NCI-H446 (cell line): Measurements from ENCODE around the gene NXF2B.
"Not testable (repeated sequence)": the region's sequence is repeated elsewhere in the genome, so short reads cannot be mapped to it uniquely, and the experiment has no call there.

Source experiments
- DNase-seq, 2 experiments: peaks; one replicate each; lab custom pipeline; 2025; lab: John Stamatoyannopoulos, UW

The NXF2B gene, protein sequence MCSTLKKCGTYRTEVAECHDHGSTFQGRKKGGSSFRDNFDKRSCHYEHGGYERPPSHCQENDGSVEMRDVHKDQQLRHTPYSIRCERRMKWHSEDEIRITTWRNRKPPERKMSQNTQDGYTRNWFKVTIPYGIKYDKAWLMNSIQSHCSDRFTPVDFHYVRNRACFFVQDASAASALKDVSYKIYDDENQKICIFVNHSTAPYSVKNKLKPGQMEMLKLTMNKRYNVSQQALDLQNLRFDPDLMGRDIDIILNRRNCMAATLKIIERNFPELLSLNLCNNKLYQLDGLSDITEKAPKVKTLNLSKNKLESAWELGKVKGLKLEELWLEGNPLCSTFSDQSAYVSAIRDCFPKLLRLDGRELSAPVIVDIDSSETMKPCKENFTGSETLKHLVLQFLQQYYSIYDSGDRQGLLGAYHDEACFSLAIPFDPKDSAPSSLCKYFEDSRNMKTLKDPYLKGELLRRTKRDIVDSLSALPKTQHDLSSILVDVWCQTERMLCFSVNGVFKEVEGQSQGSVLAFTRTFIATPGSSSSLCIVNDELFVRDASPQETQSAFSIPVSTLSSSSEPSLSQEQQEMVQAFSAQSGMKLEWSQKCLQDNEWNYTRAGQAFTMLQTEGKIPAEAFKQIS

DNA sequence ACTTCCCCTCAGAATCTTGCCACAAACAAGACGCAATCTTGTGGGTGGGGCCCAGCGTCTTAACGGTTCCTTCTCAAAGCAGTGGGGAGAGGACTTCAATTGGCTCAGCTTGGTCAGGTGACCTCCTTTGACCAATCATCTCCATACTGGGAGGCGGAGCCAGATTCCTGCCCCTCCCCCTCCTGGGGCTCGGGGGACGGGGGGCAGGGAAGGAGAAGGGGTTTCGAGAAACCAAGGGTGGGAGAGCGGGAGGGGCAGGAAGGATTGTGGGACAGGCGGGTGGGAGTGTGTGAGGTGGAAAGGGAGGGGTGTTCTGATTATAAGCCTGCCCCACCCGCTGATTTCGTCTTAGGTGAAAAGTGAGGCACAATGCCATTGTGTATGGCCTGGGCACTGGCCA is at the start of gene NXF2B:
Gene NXF2B (minus strand): TSS at position 101 of the 400 bp plus-strand sequence. CDS start 59,972 bp downstream, outside the sequence.
- DNase-seq: not testable (repeated sequence)

DNA sequence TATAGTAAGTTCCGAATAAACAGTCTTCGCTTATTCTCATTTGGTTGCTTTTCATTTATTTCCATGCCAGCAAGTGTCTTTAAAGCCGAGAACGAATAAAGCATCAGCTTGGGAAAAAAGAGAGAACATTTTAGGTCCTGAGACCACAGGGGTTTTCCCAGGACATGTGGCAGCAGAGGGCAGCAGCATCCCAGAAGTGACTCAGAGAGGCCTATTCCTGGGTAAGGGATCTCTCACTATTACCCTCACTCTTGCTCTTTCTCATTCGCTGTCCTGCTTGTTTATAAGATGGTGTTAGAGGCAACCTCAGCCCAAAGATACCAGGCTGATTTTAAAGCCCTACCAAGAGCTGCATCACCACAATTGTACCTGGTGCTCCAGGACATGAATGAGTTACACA is 39.0 kb upstream of the NXF2B start:
- DNase-seq: not testable (repeated sequence)

DNA sequence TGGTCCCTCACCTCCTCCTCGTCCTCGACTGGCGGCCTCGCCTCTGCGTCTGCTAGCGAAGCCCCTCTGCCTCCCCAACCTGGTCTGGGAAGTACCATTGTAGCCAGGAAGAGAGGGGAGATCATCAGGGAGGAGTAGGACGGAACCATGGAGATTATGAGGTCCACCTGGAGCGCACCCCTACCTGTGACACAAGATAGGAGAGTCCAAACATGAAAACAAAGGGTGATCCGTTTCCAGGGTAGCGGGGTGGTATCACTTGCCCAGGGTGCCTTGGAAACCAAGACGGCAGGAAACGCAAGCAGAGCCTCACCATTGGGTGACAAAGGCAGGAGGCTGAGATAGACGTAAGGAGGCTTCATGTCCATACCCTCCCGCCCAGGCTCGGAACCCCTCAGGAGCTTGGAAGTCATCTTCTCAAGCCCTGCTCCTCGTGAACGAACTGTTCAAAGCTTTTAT is 32.0 kb upstream of the NXF2B start, which contains the start of gene TCP11X2:
Gene TCP11X2 (minus strand): TSS at position 51 of the 459 bp plus-strand sequence.
- DNase-seq: not testable (repeated sequence)

DNA sequence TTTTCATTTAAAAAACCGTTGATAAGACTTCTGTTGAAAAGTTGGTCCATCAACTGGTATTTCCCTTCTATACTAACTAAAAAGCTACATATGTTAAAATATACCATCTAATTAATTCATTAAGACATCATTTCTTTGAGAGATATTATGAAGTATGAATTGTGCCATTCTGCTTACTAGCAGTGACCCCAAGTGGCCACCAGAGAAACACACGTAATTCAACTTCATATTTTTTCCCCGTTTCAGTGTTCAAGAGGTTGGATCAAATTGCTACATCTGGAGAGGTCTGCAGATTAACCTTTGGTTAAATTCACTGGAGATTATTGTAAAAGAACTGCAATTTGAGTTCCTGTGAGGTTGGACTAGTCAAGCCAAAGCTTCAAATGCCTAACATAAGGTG is 30.4 kb upstream of the NXF2B start:
- not testable (repeated sequence) for DNase-seq

DNA sequence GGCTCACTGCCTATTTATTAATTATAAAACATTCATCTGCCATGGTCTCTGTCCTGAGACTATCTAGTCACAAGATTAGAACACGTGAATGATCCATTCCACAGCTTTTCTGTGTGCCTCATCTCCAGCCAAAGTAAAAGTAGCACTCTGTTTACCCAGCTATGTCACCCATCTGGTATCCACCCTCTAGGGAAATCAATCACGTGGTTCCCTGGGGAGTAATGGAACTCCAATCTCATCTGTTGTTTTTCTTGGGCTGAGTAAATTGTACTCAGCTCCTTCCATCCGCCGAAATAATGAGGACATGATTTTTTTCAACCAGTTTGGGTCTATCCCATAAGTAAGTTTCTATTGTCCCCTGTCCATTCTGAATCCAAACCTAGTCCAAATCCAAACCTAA is 18.8 kb upstream of the NXF2B start:
- not testable (repeated sequence) for DNase-seq

DNA sequence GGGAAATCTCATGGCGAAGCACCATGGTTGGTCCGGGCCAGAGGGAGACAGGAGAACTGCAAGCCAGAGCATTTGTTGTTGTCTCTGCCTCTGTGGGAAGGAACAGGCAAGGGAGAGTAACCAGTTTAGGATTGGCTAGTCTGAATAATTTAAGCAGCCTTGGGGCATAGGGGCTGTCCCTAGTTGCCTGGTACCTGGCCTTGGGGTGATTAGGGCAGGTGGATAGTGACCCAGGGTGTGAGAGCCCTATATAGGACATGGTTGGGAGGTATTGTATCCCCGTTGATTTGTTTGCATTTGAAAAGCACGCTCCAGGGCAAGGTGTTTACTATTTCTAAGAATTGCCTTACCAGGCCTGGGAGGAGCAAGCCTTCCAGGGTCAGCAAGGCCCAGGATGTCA is 25.3 kb downstream of the NXF2B start:
- DNase-seq: not testable (repeated sequence)

DNA sequence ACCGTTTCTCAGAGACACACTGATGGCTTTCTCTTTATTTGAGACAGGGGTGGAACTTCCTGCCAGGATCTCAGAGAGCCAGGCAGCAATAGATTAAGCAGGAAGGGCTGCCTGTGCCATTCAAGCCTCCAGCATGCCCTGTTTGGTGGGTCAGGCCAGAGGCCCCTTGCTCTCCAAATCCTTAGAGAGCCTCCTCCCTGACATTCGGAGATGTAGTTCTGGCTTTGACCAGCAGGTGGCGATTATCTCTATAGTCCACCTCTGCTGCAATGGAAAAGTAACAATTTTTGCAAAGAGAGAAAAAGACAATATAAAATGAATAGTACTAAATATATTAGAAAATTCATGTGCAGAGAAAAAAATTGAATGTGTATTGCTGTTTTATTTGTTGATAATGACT is 93.9 kb downstream of the NXF2B start:
- no peak for DNase-seq

DNA sequence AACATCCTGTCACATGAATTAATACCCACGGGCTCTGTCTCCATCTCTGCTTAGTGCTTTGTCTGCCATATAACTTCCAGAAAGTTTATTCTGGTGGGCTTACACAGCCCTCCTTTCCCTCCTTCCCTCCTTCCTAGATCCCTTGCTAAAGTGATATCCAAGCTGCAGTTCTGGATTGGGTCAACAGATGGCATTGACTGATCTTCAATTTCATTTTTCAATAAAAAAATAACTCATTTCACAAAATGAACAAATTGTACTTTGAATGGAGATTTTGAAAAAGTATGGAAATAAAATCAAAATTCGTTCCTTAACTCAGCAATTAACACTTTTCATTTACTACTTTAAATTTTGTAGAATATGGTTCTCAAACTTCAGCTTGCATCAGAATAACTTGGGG is 97.9 kb downstream of the NXF2B start:
- DNase-seq: no peak

DNA sequence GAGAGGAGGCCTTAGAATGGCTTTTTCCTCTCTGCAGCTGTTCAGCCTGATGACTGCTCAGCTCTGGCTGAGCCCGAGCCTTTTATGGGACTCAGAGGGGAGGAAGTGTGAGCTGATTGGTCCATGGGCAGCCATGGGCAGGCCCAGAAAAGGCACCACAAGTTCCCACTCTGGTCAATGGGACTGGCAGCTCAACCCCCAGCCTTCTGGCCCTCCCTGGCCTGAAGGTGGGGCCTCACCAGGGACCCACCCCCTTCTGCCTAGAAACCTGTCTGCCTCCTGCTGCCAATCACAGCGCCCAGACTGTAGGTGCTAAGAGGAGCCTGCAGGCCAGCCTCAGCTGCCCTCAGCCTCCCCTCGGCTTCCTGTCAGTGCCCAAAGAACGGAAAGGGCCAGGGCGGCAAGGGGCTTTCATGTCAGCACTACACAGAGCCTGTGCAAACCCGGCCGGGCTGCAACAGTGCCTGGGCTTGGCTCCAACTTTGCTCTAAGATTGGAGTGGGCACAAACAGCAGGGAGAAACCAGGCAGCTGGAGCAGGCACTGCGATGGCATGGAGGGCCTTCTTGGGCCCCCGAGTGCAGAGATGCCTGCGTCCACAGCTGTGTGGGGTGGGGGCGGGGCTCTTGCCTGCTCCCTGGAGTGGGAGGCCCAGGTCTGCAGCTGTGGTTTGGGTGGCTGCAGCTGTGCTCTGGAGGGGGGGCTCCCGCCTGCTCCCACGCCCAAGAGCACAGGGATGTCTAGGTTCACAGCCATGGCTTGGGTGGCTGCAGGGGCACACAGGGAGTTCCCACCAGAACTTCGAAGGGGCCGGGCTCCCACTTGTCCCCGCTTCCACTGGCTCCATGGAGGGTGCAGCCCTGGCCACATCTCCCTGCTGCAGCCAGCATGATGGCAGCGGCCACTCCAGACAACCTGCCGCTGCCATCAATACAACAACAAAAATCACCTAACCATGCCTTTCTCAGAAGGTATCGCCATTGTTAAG is 100.2 kb downstream of the NXF2B start:
- DNase-seq: no peak

DNA sequence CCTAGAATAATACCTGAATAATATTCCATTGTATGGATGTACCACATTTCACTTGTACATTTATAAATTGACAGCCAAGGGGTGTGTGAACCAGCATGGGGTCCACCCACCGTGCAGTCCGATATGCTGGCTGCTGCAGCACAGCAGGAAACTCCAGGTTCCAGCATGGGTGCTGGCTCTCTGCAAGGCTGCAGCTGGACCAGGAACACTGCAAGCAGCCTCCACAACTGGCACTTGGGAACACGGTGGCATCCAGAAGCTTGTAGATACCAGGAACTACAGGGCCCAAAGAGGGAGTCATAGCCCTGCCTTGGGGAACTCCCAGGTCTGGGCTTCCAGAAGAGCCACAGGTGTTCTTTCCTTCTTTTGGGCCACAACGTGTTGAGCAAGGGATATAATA is 101.6 kb downstream of the NXF2B start:
- no peak for DNase-seq
